GM12892 (cell line): ENCODE measurements around the gene ITGA8.

Experiments
- POLR2A ChIP-seq: IDR thresholded peaks from 2 replicates; pipeline ENCODE4 v1.6.1; 2011; ENCODE audit warnings: low read depth, low read length, control low read depth
- POLR2AphosphoS5 ChIP-seq: IDR thresholded peaks from 2 replicates; pipeline ENCODE4 v1.6.1; 2011; ENCODE audit warnings: low read depth, low read length, control low read depth

DNA sequence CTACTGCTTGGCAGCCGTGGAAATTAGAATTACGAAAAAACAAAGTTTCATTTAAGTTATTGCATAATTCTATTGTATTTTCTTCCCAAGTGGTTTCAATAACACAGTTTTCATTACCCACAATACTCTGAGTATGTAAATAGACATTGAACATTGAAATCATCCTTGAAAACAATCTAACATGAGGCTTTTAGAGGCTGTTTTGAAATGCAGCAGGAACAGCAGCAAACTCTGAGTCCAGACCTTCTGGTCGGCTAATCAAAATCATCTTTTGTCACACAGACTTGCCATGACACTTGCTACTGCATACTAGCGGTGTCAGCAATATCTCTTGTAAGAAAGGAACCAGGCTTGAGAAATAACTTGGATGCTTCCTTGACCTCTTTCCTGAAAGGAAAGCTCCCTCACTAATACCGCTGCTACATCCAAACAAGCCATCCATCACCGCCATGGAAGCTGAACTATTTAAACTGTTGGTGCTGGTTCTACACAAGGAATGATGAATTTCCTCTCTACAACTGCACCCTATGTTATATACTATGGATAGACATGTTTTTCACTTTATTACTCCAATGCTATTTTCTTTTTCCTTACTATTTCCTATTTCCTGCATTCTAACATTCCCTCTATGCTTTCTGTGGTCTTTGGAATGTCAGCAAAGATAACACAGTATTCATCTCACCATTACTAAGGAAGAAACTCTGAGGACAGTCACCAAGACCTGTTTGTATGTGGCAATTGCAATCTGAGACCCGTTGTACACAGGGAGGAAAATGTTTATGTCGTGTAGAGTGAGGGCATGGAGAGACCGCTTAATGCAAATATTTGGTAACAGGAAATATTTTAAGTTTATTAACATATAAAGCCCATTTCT, 130.8 kb downstream of the ITGA8 start:
- TF ChIP-seq POLR2A (no peak), POLR2AphosphoS5 (no peak)
